ENCODE data around the gene SLC26A2. TPM values are rescaled to one million over a fixed set of nuclear protein-coding genes. Genes with fewer than 3 reads are reported as not detected.
A peak's percentile ranks its signal among the peaks of the same experiment; 100 is the strongest.

Gene SLC26A2
- total RNA-seq, 4 donors from 2014 or later, result 10.1 to 13.6 (median 12.8) TPM

DNA sequence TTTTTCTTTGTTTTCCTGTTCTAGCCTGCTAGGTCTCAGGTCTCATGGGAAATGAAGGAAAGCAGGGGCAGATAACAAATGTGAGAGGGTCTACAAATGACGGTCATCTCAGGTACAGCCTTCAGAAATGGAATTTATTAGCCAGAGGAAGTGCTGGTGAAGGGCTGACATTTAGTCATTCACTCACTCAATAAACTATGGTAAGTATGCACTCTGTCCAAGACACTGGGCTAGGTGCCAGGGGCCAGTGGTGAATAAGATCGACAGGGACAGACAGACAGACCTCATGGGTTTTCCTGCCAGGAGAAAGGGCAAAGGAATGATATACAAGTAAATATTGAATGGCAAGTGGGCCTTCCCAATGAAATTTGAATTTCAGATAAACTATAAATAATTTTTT lies 22.3 kb upstream of the SLC26A2 start:
- peak; percentile 10 to 32 for DNase-seq
- intact Hi-C loops (cut with DNase I), result no loop called here
- H3K4me3 ChIP-seq (replicated peaks in 1 of 3), result no peak overlapping the region
- no peak overlapping the region for H3K27ac ChIP-seq
- H3K27me3 ChIP-seq, result peaks cover 2% of the 10 kb centered on the region
- H3K36me3 ChIP-seq, result no peaks in the 10 kb centered on the region
- WGBS, 2 donors, result 13 to 23% methylated on average over 2 of the region's 2 CpGs
- TF ChIP-seq, protein P1, sequence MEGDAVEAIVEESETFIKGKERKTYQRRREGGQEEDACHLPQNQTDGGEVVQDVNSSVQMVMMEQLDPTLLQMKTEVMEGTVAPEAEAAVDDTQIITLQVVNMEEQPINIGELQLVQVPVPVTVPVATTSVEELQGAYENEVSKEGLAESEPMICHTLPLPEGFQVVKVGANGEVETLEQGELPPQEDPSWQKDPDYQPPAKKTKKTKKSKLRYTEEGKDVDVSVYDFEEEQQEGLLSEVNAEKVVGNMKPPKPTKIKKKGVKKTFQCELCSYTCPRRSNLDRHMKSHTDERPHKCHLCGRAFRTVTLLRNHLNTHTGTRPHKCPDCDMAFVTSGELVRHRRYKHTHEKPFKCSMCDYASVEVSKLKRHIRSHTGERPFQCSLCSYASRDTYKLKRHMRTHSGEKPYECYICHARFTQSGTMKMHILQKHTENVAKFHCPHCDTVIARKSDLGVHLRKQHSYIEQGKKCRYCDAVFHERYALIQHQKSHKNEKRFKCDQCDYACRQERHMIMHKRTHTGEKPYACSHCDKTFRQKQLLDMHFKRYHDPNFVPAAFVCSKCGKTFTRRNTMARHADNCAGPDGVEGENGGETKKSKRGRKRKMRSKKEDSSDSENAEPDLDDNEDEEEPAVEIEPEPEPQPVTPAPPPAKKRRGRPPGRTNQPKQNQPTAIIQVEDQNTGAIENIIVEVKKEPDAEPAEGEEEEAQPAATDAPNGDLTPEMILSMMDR (IDR thresholded peaks at IDR 0.05), result no peak
- TF ChIP-seq POLR2A (IDR thresholded peaks at IDR 0.05), result no peak
- H3K4me1 ChIP-seq, result no peaks in the 10 kb centered on the region
- H3K9me3 ChIP-seq, result no peaks in the 10 kb centered on the region

- no peaks in the 10 kb centered on the region for H3K4me1 ChIP-seq
These were observed 21.7 kb upstream of the SLC26A2 start for GRCh38 chr5:149938791-149939358.

DNA sequence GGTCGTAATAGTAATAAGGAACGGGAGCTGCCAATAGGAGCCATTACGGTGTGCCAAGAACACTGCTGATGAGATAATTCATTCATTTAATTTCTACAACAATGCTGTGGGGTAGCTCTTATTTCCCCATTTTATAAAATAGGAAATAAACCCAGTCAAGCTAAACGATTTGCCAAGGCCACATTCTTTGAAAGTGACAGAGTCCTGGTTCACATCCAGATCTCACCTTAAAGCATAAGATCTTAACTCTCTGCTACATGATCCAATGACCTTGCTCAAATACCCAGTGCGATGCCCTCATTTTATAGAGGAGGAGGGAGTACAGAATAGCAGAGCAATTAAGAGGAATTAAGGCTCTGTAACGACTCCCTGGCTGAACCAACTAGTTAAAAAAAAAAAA lies 21.0 kb upstream of the SLC26A2 start:
- 77 to 86% methylated on average over 6 of the region's 6 CpGs for WGBS, 2 donors
- no peak overlapping the region for H3K27ac ChIP-seq

More at GRCh38 chr5:149938791-149939358, 21.7 kb upstream of the SLC26A2 start:
- 81 to 89% methylated on average over 6 of the region's 6 CpGs for WGBS, 2 donors
- TF ChIP-seq, protein P1 (IDR thresholded peaks at IDR 0.05), result no peak
- TF ChIP-seq POLR2A (IDR thresholded peaks at IDR 0.05), result no peak
- DNase-seq, result no peak
- H3K4me3 ChIP-seq (replicated peaks in 1 of 3), result no peak overlapping the region
- H3K27me3 ChIP-seq, result no peaks in the 10 kb centered on the region
- H3K27ac ChIP-seq, result no peak overlapping the region
- intact Hi-C loops (cut with DNase I), result no loop called here
- H3K9me3 ChIP-seq, result no peaks in the 10 kb centered on the region
- H3K36me3 ChIP-seq, result no peaks in the 10 kb centered on the region

DNA sequence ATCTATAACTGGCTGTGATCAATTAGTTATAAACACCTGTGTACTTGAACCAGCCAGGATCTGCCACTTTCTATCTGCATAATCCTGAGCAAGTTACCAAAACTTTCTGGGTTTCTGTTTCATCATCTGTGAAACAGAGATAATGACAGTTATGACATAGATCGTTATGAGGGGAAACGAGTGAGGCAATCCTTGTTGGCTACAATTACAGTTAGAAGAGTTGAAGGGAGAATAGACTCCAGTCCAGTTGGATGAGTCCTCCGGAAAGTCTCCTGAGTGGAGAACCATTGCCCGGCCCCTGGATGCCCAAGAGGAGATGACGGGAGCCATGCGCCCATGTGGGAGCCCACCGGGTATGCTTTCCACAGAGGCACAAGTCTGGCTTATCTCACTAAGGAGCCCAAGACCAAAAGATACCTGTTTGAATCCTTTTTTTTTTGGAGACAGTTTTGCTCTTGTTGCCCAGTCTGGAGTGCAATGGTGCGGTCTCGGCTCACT lies 20.4 kb upstream of the SLC26A2 start:
- no peak for TF ChIP-seq POLR2A (IDR thresholded peaks at IDR 0.05)
- TF ChIP-seq, protein P1 (IDR thresholded peaks at IDR 0.05), result no peak
- Histone ChIP-seq H3K36me3 (no peaks in the 10 kb centered on the region), H3K27me3 (no peaks in the 10 kb centered on the region), H3K27ac (no peak overlapping the region), H3K4me3 (replicated peaks in 1 of 3) (no peak overlapping the region), H3K9me3 (no peaks in the 10 kb centered on the region), H3K4me1 (no peaks in the 10 kb centered on the region)
- DNase-seq, result no peak
- intact Hi-C loops (cut with DNase I), result no loop called here
- 91 to 94% methylated on average over 7 to 9 of the region's 9 CpGs for WGBS, 2 donors

More for the DNA sequence above, 21.0 kb upstream of the SLC26A2 start:
- Histone ChIP-seq H3K9me3 (no peaks in the 10 kb centered on the region), H3K4me3 (replicated peaks in 1 of 3) (no peak overlapping the region), H3K36me3 (no peaks in the 10 kb centered on the region), H3K4me1 (no peaks in the 10 kb centered on the region), H3K27me3 (no peaks in the 10 kb centered on the region)
- DNase-seq, result no peak
- no peak for TF ChIP-seq POLR2A (IDR thresholded peaks at IDR 0.05)
- TF ChIP-seq, protein P1 (IDR thresholded peaks at IDR 0.05), result no peak
- intact Hi-C loops (cut with DNase I), result no loop called here

DNA sequence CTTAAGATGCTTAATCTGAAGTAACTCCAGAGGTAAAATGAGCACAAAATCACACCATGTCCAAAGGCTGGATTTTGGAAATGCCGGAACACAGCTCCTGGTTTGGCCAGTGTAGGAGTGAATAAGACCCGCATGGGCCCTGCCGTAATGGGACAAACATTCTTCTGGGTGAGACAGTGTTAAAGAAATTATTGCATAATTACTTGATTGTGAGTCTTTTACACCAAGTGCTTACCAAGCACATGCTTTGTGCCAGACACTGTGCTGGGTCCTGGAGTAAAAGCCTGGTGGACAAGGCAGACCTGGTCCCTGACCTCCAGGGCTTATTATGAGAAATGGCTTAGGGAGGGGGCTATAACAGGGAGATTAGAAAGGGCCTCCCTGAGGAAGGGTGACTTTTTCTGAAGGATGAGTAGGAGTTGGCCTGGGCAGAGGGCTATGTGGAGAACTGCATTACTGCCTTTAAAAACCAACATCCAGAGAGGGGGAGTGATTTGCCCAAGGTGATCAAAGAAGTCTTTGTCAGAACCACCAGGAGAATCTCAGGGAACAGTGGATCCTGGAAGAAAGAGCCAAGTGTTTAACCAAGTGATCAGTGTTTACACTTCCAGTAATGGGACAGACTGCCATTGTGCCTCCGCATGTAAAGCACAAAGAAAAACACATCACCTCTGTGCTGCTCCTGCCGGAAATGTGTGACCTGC lies 19.5 kb upstream of the SLC26A2 start:
- WGBS, 2 donors, result 74 to 92% methylated on average over 5 of the region's 5 CpGs
- Histone ChIP-seq H3K9me3 (no peaks in the 10 kb centered on the region), H3K27me3 (no peaks in the 10 kb centered on the region), H3K4me1 (no peaks in the 10 kb centered on the region), H3K27ac (no peak overlapping the region), H3K4me3 (replicated peaks in 1 of 3) (no peak overlapping the region), H3K36me3 (no peaks in the 10 kb centered on the region)
- DNase-seq, result no peak
- intact Hi-C loops (cut with DNase I), result no loop called here
- TF ChIP-seq, protein P1 (IDR thresholded peaks at IDR 0.05), result no peak
- no peak for TF ChIP-seq POLR2A (IDR thresholded peaks at IDR 0.05)

Measured in thyroid gland (tissue), 4 donors.